Loucy (cell line): ENCODE measurements around the gene USP33.

ENCODE experiments used
- H2AFZ ChIP-seq: fragments of 200-600 bp; sonication (generic); 2 replicates; pipeline ENCODE4 v1.6.0; 2016; ENCODE audit warnings: antibody characterized with exemption, mild to moderate bottlenecking, low read length, moderate library complexity
- H3F3A ChIP-seq: fragments of 200-600 bp; 2 replicates; pipeline ENCODE4 v1.6.0; 2016; ENCODE audit warnings: antibody characterized with exemption, low read depth, mild to moderate bottlenecking
- H3K27me3 ChIP-seq: fragments of 200-600 bp; sonication (generic); 2 replicates; pipeline ENCODE4 v1.6.1; 2014; ENCODE audit warnings: low read length, mild to moderate bottlenecking; ENCODE audit not compliant: insufficient read depth, poor library complexity, severe bottlenecking
- H3K36me3 ChIP-seq: fragments of 200-600 bp; sonication (generic); 2 replicates; pipeline ENCODE4 v1.6.1; 2016; ENCODE audit warnings: low read length; ENCODE audit not compliant: insufficient read depth
- H3K4me1 ChIP-seq: fragments of 200-600 bp; sonication (generic); 2 replicates; pipeline ENCODE4 v1.5.1; 2014; ENCODE audit warnings: low read length, mild to moderate bottlenecking; ENCODE audit not compliant: insufficient read depth, poor library complexity, severe bottlenecking
- H3K4me2 ChIP-seq: fragments of 200-600 bp; sonication (generic); 2 replicates; pipeline ENCODE4 v1.6.0; 2014; ENCODE audit warnings: antibody characterized with exemption, low read length, low read depth, mild to moderate bottlenecking; ENCODE audit not compliant: poor library complexity, severe bottlenecking
- H3K4me3 ChIP-seq: fragments of 200-600 bp; sonication (generic); 2 replicates; pipeline ENCODE4 v1.5.1; 2014; ENCODE audit warnings: low read length, mild to moderate bottlenecking, mixed read lengths; ENCODE audit not compliant: poor library complexity, severe bottlenecking
- H3K79me2 ChIP-seq: fragments of 200-600 bp; sonication (generic); 2 replicates; pipeline ENCODE4 v1.6.1; 2014; ENCODE audit warnings: low read length; ENCODE audit not compliant: insufficient read depth
- H3K9ac ChIP-seq: fragments of 200-600 bp; sonication (generic); 2 replicates; pipeline ENCODE4 v1.6.0; 2014; ENCODE audit warnings: mild to moderate bottlenecking, low read depth, low read length, moderate library complexity; ENCODE audit not compliant: poor library complexity, severe bottlenecking
- H3K9me2 ChIP-seq: fragments of 200-600 bp; sonication (generic); replicated peaks from 2 replicates; pipeline ENCODE4 v1.6.1; 2016; ENCODE audit warnings: low read depth, low read length, mixed read lengths
- H3K9me3 ChIP-seq: fragments of 200-600 bp; sonication (generic); 2 replicates; pipeline ENCODE4 v1.6.1; 2014; ENCODE audit warnings: mild to moderate bottlenecking, antibody characterized with exemption, low read length, low read depth; ENCODE audit not compliant: insufficient read depth
- H4K20me1 ChIP-seq: fragments of 200-600 bp; sonication (generic); 2 replicates; pipeline ENCODE4 v1.6.0; 2014; ENCODE audit warnings: antibody characterized with exemption, low read length, mild to moderate bottlenecking; ENCODE audit not compliant: insufficient read depth, poor library complexity, severe bottlenecking
- CTCF ChIP-seq: fragments of 200-600 bp; sonication (generic); conservative IDR thresholded peaks from 2 replicates; pipeline ENCODE4 v1.5.1; 2014; ENCODE audit warnings: mild to moderate bottlenecking, antibody characterized with exemption, low read length
- EZH2phosphoT487 ChIP-seq: fragments of 200-600 bp; IDR thresholded peaks from 2 replicates; pipeline ENCODE4 v1.6.1; 2018; ENCODE audit warnings: antibody characterized with exemption, mild to moderate bottlenecking, moderate library complexity, borderline replicate concordance

The USP33 gene

GRCh38 chr1:77688939-77689338 is 70.7 kb downstream of the USP33 start:
- H3K27me3 ChIP-seq, result no peaks in the 10 kb centered on the region
- no peaks in the 10 kb centered on the region for H3K79me2 ChIP-seq
- TF ChIP-seq CTCF (no peak), EZH2phosphoT487 (no peak)
- no peaks in the 10 kb centered on the region for H3K36me3 ChIP-seq
- no peak overlapping the region for H2AFZ ChIP-seq
- H3K9me2 ChIP-seq, result no peaks in the 10 kb centered on the region
- no peak overlapping the region for H3K9ac ChIP-seq
- H3K4me1 ChIP-seq, result peaks cover 6% of the 10 kb centered on the region
- H3K4me2 ChIP-seq, result no peak overlapping the region
- H3K4me3 ChIP-seq, result no peak overlapping the region
- no peaks in the 10 kb centered on the region for H4K20me1 ChIP-seq
- no peaks in the 10 kb centered on the region for H3K9me3 ChIP-seq
- H3F3A ChIP-seq, result no peaks in the 10 kb centered on the region

GRCh38 chr1:77687519-77687906 is 72.1 kb downstream of the USP33 start:
- H3K4me3 ChIP-seq, result no peak overlapping the region

GRCh38 chr1:77686796-77687518 is 72.7 kb downstream of the USP33 start:
- TF ChIP-seq CTCF, result no peak
- no peak for TF ChIP-seq EZH2phosphoT487
- H3K9me2 ChIP-seq, result no peaks in the 10 kb centered on the region
- H3K36me3 ChIP-seq, result no peaks in the 10 kb centered on the region
- peaks cover 6% of the 10 kb centered on the region for H3K79me2 ChIP-seq
- H3K9ac ChIP-seq, result no peak overlapping the region
- no peak overlapping the region for H2AFZ ChIP-seq
- H4K20me1 ChIP-seq, result peaks cover 7% of the 10 kb centered on the region
- H3K4me2 ChIP-seq, result no peak overlapping the region
- peaks cover 11% of the 10 kb centered on the region for H3K4me1 ChIP-seq
- no peaks in the 10 kb centered on the region for H3K9me3 ChIP-seq
- H3K4me3 ChIP-seq, result no peak overlapping the region
- peaks cover 2% of the 10 kb centered on the region; the same call in 1 of the 2 replicates for H3F3A ChIP-seq
- no peaks in the 10 kb centered on the region for H3K27me3 ChIP-seq

More at GRCh38 chr1:77687519-77687906, 72.1 kb downstream of the USP33 start:
- Histone ChIP-seq H3K4me2 (no peak overlapping the region), H2AFZ (no peak overlapping the region), H3K36me3 (no peaks in the 10 kb centered on the region), H3K27me3 (no peaks in the 10 kb centered on the region), H3K9me3 (no peaks in the 10 kb centered on the region), H3K79me2 (peaks cover under 1% of the 10 kb centered on the region; the same call in 1 of the 2 replicates), H3K9me2 (no peaks in the 10 kb centered on the region), H4K20me1 (peaks cover 1% of the 10 kb centered on the region), H3K4me1 (peaks cover 9% of the 10 kb centered on the region), H3F3A (peaks cover 2% of the 10 kb centered on the region; the same call in 1 of the 2 replicates), H3K9ac (no peak overlapping the region)
- TF ChIP-seq CTCF, result no peak
- TF ChIP-seq EZH2phosphoT487, result no peak
